Left lung (tissue), 14 donors: Measurements from ENCODE around the gene TRIM64. TPM values are rescaled to one million over a fixed set of nuclear protein-coding genes. Genes with fewer than 3 reads are reported as not detected.
"Not testable (repeated sequence)": the region's sequence is repeated elsewhere in the genome, so short reads cannot be mapped to it uniquely, and the experiment has no call there.

ENCODE experiments used
- ATAC-seq: fragments of 200-7000 bp; cut with Tn5 transposase; one replicate; pipeline ENCODE4 v1.9.1; 2020; ENCODE audit warnings: moderate library complexity
- DNase-seq, 4 donors: peaks; one replicate each; pipeline ENCODE4 v3.0.0-alpha.2; 2013 to 2020
- H3K27ac ChIP-seq, 2 donors: fragments of 200-600 bp; sonication (generic) in 1 of 2; one replicate each; pipeline versions ENCODE4 v1.5.0 to v1.8.0; 2020 to 2021
- H3K27me3 ChIP-seq, 2 donors: fragments of 200-600 bp; sonication (generic) in 1 of 2; one replicate each; pipeline versions ENCODE4 v1.5.0 to v1.8.0; 2020 to 2021
- H3K36me3 ChIP-seq, 2 donors: fragments of 200-600 bp; sonication (generic) in 1 of 2; one replicate each; pipeline versions ENCODE4 v1.5.0 to v1.8.0; 2020 to 2021
- H3K4me1 ChIP-seq, 2 donors: fragments of 200-600 bp; one replicate each; pipeline ENCODE4 v1.8.0; 2021
- H3K4me3 ChIP-seq, 2 donors: fragments of 200-600 bp; sonication (generic) in 1 of 2; one replicate each; pipeline versions ENCODE4 v1.5.0 to v1.8.0; 2020 to 2021; ENCODE audit warnings: mild to moderate bottlenecking in 1 of 2
- H3K9me3 ChIP-seq, 2 donors: fragments of 200-600 bp; sonication (generic) in 1 of 2; one replicate each; pipeline versions ENCODE4 v1.5.0 to v1.8.0; 2020 to 2021
- intact Hi-C, 2 donors: fragments of 100-400 bp; cut with DNase I; formaldehyde crosslinking; loops; one replicate each; pipeline versions ENCODE4 v1.11.2 to v1.14.2; 2022
- long read RNA-seq, 12 donors: library from polyadenylated mRNA in 2 of 12; unstranded in 2 of 12; transcript quantifications; one replicate each; pipeline ENCODE4 v2.0.0 and lab custom pipeline, GENCODE V29; 2019 to 2026
- polyA plus RNA-seq, 6 donors: library from polyadenylated mRNA; unstranded; fragments of 120-200 nt; gene quantifications; one replicate each; pipeline ENCODE4 v1.2.1, GENCODE V29; 2013; ENCODE audit not compliant: insufficient read length in 6 of 6
- total RNA-seq, 2 donors: library from RNA; stranded (reverse); fragmentation: NEBNext Ultra II Directional; extraction: Animal tissue kit (Norgen Biotek cat#: 25700); gene quantifications; one replicate each; pipeline ENCODE4 v1.2.1, GENCODE V29; 2021
- TF ChIP-seq, protein P1 (sequence below), 2 donors: fragments of 200-600 bp; sonication (generic) in 1 of 2; IDR thresholded peaks; one replicate each; pipeline versions ENCODE4 v1.5.0 to v1.8.0; 2021; ENCODE audit warnings: antibody characterized with exemption in 2 of 2
- donor health status: DM: no; HTN: yes; CAD: no.
- donor health status: DM: no; HTN: no; CAD: no.

TRIM64 gene, protein sequence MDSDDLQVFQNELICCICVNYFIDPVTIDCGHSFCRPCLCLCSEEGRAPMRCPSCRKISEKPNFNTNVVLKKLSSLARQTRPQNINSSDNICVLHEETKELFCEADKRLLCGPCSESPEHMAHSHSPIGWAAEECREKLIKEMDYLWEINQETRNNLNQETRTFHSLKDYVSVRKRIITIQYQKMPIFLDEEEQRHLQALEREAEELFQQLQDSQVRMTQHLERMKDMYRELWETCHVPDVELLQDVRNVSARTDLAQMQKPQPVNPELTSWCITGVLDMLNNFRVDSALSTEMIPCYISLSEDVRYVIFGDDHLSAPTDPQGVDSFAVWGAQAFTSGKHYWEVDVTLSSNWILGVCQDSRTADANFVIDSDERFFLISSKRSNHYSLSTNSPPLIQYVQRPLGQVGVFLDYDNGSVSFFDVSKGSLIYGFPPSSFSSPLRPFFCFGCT
- total RNA-seq = not detected
- polyA plus RNA-seq = not detected
- long read RNA-seq, donor 1 = 0 reads
- long read RNA-seq, donor 2 = 0 reads
- long read RNA-seq, donor 3 = 0 reads
- long read RNA-seq, donor 4 = 0 reads
- long read RNA-seq, donor 5 = 0 reads
- long read RNA-seq, donor 6 = 0 reads
- long read RNA-seq, donor 7 = 0 reads
- long read RNA-seq, donor 8 = 0 reads
- long read RNA-seq, donor 9 = 0 reads
- long read RNA-seq, donor 10 = 0 reads
- long read RNA-seq, donor 11 = 0 reads
- long read RNA-seq, donor 12 = 0 reads

DNA sequence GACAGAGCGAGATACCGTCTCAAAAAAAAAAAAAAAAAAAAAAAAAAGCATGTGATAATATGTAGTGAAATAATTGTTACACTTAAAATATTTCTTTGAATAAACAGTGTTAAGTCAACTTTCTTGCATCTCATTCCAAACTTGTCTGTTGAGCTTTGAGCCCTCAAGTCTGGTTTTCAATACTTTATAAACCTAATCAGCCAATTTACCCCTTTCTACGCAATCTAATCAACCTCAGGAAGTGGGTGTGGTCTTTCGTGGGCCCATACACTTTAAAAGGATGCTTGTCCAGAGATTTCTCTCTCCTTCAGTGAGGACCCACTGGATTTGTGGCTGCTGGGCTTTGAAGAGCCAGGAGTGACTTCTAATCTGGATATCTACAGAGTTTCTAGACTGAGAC is at the start of gene TRIM64:
Gene TRIM64 (plus strand): TSS at position 301 of the 400 bp plus-strand sequence. CDS start 2,467 bp downstream, outside the sequence.
- H3K27me3 ChIP-seq, H3K9me3 ChIP-seq, intact Hi-C loops, H3K27ac ChIP-seq, H3K36me3 ChIP-seq, DNase-seq, ATAC-seq, H3K4me3 ChIP-seq, H3K4me1 ChIP-seq: not testable (repeated sequence)

DNA sequence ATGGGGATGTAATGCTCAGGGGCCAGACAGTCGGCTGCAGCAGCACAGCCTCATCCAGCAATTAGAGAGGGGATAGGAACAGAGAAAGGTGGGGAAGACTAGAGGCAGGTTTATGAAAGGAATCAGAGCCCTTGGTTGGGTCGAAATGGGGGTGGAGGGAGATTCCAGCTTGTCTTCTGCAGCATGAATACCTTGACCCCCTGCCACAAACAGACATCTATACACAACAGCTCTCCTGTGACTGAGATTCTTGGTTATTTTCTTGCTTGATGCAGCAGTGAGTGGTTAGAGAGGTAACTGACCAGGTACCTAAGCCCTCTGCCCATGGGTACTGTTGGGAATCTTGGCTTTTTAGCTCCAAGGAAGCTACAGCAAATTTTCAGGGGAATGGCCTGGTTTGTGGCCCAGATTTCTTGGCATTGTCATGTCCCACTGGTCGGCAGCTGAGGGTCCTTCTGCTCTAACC is 43.6 kb upstream of the TRIM64 start, which contains the start of gene TRIM49D1:
Gene TRIM49D1 (minus strand): TSS at position 51 of the 466 bp plus-strand sequence. CDS start 4,535 bp downstream, outside the sequence.
- intact Hi-C loops = no loop called here
- ATAC-seq (no peak), DNase-seq (no peak)
- no peak within 1 kb of the TSS for H3K4me3 ChIP-seq
- H3K4me1 ChIP-seq = no peaks in the 10 kb centered on the region
- H3K9me3 ChIP-seq = no peaks in the 10 kb centered on the region
- no peaks in the 10 kb centered on the region for H3K36me3 ChIP-seq
- TF ChIP-seq, protein P1, sequence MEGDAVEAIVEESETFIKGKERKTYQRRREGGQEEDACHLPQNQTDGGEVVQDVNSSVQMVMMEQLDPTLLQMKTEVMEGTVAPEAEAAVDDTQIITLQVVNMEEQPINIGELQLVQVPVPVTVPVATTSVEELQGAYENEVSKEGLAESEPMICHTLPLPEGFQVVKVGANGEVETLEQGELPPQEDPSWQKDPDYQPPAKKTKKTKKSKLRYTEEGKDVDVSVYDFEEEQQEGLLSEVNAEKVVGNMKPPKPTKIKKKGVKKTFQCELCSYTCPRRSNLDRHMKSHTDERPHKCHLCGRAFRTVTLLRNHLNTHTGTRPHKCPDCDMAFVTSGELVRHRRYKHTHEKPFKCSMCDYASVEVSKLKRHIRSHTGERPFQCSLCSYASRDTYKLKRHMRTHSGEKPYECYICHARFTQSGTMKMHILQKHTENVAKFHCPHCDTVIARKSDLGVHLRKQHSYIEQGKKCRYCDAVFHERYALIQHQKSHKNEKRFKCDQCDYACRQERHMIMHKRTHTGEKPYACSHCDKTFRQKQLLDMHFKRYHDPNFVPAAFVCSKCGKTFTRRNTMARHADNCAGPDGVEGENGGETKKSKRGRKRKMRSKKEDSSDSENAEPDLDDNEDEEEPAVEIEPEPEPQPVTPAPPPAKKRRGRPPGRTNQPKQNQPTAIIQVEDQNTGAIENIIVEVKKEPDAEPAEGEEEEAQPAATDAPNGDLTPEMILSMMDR (IDR thresholded peaks at IDR 0.05) = no peak
- H3K27ac ChIP-seq = no peak within 1 kb of the TSS
- H3K27me3 ChIP-seq = no peaks in the 10 kb centered on the region

DNA sequence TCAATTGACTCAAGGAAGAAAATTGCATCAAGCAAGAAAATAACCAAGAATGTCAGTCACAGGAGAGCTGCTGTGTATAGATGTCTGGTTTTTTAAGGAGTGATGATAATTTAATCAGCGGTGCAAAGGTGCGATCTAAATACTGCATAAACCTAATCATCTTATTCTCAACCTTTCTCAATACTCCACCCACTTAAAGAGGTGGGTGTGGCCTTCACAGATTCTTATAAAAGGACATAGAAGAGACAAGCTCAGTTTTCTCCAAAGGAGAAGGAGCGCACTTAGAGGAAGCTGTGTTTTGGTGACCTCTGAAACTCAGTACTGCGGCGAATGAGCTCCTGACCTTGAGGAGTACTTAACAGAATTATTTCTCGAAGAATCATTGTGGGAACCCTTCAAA is 42.1 kb upstream of the TRIM64 start, which contains the start of gene TRIM49D2:
Gene TRIM49D2 (plus strand): TSS at position 301 of the 400 bp plus-strand sequence. CDS start 2,698 bp downstream, outside the sequence.
- ATAC-seq, H3K27ac ChIP-seq, H3K27me3 ChIP-seq, H3K9me3 ChIP-seq, DNase-seq, H3K4me1 ChIP-seq, H3K4me3 ChIP-seq, H3K36me3 ChIP-seq, intact Hi-C loops: not testable (repeated sequence)

DNA sequence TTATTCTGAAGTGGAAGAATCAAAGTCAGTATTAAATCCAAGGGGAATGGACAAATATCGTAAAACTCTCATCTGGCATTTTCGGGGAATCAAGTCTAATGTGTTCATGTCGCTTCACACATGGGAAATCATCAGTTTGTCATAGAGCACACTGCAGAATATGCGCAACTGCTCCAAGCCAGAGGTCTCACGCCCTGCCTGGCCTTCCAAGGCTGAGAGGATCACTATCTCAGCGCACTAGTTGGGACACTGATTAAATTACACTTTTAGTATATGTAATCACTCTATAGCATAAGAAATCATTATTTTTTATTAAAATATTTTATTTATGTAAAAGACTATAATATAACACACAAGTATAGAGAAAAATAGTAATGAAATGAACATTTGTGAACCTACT is 5.0 kb upstream of the TRIM64 start:
- H3K36me3 ChIP-seq, intact Hi-C loops, H3K27ac ChIP-seq, H3K9me3 ChIP-seq, H3K4me1 ChIP-seq, H3K27me3 ChIP-seq, ATAC-seq, H3K4me3 ChIP-seq: not testable (repeated sequence)
- DNase-seq = peak in 1 of 4 donors; percentile 1

Other genes starting within 250 kb of the TRIM64 start
- gene TRIM49, start 157.5 kb upstream of the TRIM64 start, total RNA-seq = not detected
- gene TRIM49, start 157.5 kb upstream of the TRIM64 start, polyA plus RNA-seq = not detected
- not detected for gene TRIM64B, start 87.5 kb upstream of the TRIM64 start, total RNA-seq
- gene TRIM64B, start 87.5 kb upstream of the TRIM64 start, polyA plus RNA-seq = not detected
- not detected for gene TRIM49D1, start 43.8 kb upstream of the TRIM64 start, total RNA-seq
- gene TRIM49D1, start 43.8 kb upstream of the TRIM64 start, polyA plus RNA-seq = not detected
- gene TRIM49D2, start 42.0 kb upstream of the TRIM64 start, total RNA-seq = not detected
- not detected for gene TRIM49D2, start 42.0 kb upstream of the TRIM64 start, polyA plus RNA-seq
- not detected for gene TRIM49C, start 65.1 kb downstream of the TRIM64 start, total RNA-seq
- gene TRIM49C, start 65.1 kb downstream of the TRIM64 start, polyA plus RNA-seq = not detected
- gene UBTFL1, start 119.9 kb downstream of the TRIM64 start, total RNA-seq = not detected
- gene UBTFL1, start 119.9 kb downstream of the TRIM64 start, polyA plus RNA-seq = not detected
- 1 to 10 TPM; 1.3 to 1.8 TPM for gene NAALAD2, start 168.6 kb downstream of the TRIM64 start, total RNA-seq
- gene NAALAD2, start 168.6 kb downstream of the TRIM64 start, polyA plus RNA-seq = 10 to 100 TPM; 32.2 to 58.5 (median 55.3) TPM